Esophagus squamous epithelium (tissue), 5 donors: ENCODE results near the gene SFRP5. TPM values are rescaled to one million over a fixed set of nuclear protein-coding genes. Genes with fewer than 3 reads are reported as not detected.

Experiments
- DNase-seq: peaks from one replicate; lab custom pipeline; 2025; lab: John Stamatoyannopoulos, UW
- H3K27ac ChIP-seq, 4 donors: fragments of 200-600 bp; sonication (generic); one replicate each; pipeline ENCODE4 v1.5.1; 2016 to 2019; ENCODE audit warnings: mild to moderate bottlenecking in 1 of 4
- H3K27me3 ChIP-seq, 4 donors: fragments of 200-600 bp; sonication (generic); 1 replicate in 3 of 4; 2 replicates in 1 of 4; pipeline versions ENCODE4 v1.5.1 to v1.6.0; 2017 to 2021; ENCODE audit warnings: antibody characterized with exemption in 1 of 4
- H3K36me3 ChIP-seq, 3 donors: fragments of 200-600 bp; sonication (generic); one replicate each; pipeline ENCODE4 v1.5.1; 2016 to 2019
- H3K4me1 ChIP-seq, 3 donors: fragments of 200-600 bp; sonication (generic); one replicate each; pipeline ENCODE4 v1.5.1; 2017 to 2019
- H3K4me3 ChIP-seq, 4 donors: fragments of 200-600 bp; sonication (generic); 1 replicate in 3 of 4; 2 replicates in 1 of 4; pipeline ENCODE4 v1.5.1; 2016 to 2019; ENCODE audit warnings: mild to moderate bottlenecking in 2 of 4, moderate library complexity in 1 of 4
- H3K9me3 ChIP-seq, 3 donors: fragments of 200-600 bp; sonication (generic); one replicate each; pipeline ENCODE4 v1.5.1; 2016 to 2019
- POLR2A ChIP-seq, 4 donors: fragments of 450-650 bp; IDR thresholded peaks; one replicate each; pipeline ENCODE4 v1.6.1; 2017; ENCODE audit warnings: antibody characterized with exemption in 4 of 4, mild to moderate bottlenecking in 4 of 4, moderate library complexity in 3 of 4
- WGBS, 2 donors: methylation state at CpG; one replicate each; pipeline ENCODE4 v1.1.5; 2018; 5-methylcytosine and 5-hydroxymethylcytosine counted together
- intact Hi-C: fragments of 100-400 bp; cut with DNase I; formaldehyde crosslinking; loops from one replicate; pipeline ENCODE4 v1.15.0; 2022
- total RNA-seq, 4 donors: library from RNA; depleted of rRNA; stranded (reverse); fragments of >200 nt; gene quantifications; one replicate each; pipeline ENCODE4 v1.1.0, GENCODE V29; 2016
- TF ChIP-seq, protein P1 (sequence below), 6 experiments: fragments of 450-650 bp in 4 of 6; fragments of 200-600 bp in 2 of 6; sonication (generic) in 2 of 6; IDR thresholded peaks; one replicate each; pipeline ENCODE4 v1.5.1; 2016 to 2019; ENCODE audit warnings: antibody characterized with exemption in 6 of 6, mild to moderate bottlenecking in 4 of 6, moderate library complexity in 4 of 6
- donor health status: DM: yes; HTN: yes; CAD: no.

The SFRP5 gene
- total RNA-seq, 4 donors from 2014 or later = 0.44 to 2.7 (median 0.70) TPM; not detected in 1

DNA sequence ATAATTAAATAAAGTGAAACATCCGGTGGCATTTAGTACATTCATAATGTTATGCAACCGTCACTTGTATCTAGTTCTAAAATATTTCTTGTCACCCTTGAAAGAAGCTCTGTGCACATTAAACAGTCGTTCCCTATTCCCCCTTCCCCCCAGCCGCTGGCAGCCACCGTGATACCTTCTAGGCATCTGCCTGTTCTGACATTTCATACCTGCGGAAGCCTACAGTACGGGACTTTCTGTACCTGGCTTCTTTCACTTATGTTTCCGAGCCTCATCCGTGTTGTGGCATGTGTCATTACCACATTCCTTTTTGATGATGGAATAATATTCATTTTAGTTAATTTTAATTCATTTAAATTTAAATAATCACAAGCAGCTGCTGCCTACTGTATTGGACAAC, 13.9 kb upstream of the SFRP5 start:
- Histone ChIP-seq H3K27ac (no peak overlapping the region), H3K27me3 (peaks cover 0 to 37% (median 0%) of the 10 kb centered on the region in 4 donors), H3K36me3 (no peaks in the 10 kb centered on the region), H3K9me3 (no peaks in the 10 kb centered on the region), H3K4me1 (peaks cover 5 to 36% (median 8%) of the 10 kb centered on the region in 3 donors), H3K4me3 (no peak overlapping the region)
- intact Hi-C loops = no loop called here
- TF ChIP-seq, protein P1, sequence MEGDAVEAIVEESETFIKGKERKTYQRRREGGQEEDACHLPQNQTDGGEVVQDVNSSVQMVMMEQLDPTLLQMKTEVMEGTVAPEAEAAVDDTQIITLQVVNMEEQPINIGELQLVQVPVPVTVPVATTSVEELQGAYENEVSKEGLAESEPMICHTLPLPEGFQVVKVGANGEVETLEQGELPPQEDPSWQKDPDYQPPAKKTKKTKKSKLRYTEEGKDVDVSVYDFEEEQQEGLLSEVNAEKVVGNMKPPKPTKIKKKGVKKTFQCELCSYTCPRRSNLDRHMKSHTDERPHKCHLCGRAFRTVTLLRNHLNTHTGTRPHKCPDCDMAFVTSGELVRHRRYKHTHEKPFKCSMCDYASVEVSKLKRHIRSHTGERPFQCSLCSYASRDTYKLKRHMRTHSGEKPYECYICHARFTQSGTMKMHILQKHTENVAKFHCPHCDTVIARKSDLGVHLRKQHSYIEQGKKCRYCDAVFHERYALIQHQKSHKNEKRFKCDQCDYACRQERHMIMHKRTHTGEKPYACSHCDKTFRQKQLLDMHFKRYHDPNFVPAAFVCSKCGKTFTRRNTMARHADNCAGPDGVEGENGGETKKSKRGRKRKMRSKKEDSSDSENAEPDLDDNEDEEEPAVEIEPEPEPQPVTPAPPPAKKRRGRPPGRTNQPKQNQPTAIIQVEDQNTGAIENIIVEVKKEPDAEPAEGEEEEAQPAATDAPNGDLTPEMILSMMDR (IDR thresholded peaks at IDR 0.05) = no peak
- TF ChIP-seq POLR2A (IDR thresholded peaks at IDR 0.05) = no peak
- 35 to 56% methylated on average over 9 of the region's 9 CpGs for WGBS, 2 donors
- DNase-seq = no peak

GRCh38 chr10:97785231-97785630, 13.4 kb upstream of the SFRP5 start:
- Histone ChIP-seq H3K9me3 (no peaks in the 10 kb centered on the region), H3K27ac (no peak overlapping the region), H3K4me1 (peaks cover 5 to 41% (median 8%) of the 10 kb centered on the region in 3 donors), H3K27me3 (peaks cover 0 to 32% (median 0%) of the 10 kb centered on the region in 4 donors), H3K36me3 (no peaks in the 10 kb centered on the region), H3K4me3 (no peak overlapping the region)
- WGBS, 2 donors = 74 to 79% methylated on average over 5 of the region's 5 CpGs
- intact Hi-C loops = no loop called here
- TF ChIP-seq POLR2A (IDR thresholded peaks at IDR 0.05) = no peak
- TF ChIP-seq, protein P1 (IDR thresholded peaks at IDR 0.05) = no peak
- DNase-seq = no peak

DNA sequence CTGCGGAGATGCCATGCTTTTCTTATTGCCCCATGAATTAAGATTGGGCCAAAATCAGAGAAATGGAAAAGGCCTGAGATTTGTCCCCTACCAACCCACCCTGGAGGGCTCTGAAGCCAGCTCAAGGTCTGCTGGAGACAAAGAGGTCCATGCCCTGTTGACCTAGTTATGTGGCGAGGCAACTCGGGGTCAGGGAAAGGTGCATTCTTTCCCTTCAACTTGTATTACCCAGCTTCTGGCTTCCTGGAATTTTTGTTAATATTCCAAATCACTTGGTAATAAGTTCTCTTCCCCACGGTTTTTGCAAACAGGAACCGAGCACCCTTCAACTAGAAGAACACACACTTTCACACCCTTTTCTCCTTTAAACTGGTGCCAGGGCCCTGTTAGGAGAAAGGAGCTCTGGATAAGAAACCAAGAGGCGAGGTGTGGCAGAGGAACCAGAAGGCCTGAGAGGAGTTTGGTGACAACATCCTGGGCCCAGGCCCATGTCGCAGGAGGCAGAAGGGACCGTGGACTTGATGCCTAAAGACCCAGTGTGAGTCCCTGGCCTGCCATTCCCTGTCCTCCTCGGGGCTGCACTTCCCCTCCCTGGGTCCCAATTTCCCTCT, 12.5 kb upstream of the SFRP5 start:
- intact Hi-C loops = no loop called here
- Histone ChIP-seq H3K4me1 (peaks cover 5 to 41% (median 8%) of the 10 kb centered on the region in 3 donors), H3K27ac (no peak overlapping the region), H3K36me3 (no peaks in the 10 kb centered on the region), H3K4me3 (no peak overlapping the region), H3K9me3 (no peaks in the 10 kb centered on the region), H3K27me3 (peaks cover 0 to 22% (median 0%) of the 10 kb centered on the region in 4 donors)
- no peak for DNase-seq
- WGBS, 2 donors = 71 to 77% methylated on average over 7 to 9 of the region's 9 CpGs
- TF ChIP-seq POLR2A (IDR thresholded peaks at IDR 0.05) = no peak
- TF ChIP-seq, protein P1 (IDR thresholded peaks at IDR 0.05) = no peak

DNA sequence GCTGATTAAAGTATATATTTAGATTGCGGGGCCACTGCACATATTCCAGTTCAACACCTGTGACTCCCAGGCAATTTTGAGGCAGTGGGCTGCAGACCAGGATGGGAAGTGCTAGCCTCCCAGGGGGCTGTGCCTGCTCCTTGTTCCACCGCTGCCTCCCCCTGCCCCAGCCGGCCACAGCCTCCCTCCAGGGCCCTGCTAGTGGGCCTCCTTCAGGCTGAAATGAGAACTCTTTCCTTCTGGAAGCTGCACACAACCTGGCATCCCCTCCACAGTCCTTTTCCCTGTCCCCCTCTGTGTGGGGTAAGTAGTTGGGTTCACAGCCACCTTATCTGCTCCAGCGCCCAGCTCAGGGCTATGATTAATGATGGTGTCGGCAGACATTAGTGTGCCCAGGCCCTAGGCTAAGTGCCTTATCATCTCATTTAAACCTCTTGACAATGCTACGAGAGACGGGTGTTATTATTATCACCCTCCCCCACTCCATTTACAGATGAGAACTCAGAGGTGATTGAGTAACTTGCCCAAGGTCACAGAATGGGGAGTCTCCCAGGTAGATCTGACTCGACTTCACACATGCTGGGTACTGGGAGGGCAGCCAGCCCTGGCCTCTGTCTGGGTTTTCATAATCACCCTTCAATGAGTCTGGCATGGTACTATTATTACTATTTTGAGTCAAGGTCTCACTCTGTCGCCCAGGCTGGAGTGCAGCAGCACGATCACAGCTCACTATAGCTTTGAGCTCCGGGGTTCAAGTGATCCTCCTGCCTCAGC, 10.8 kb upstream of the SFRP5 start:
- H3K27ac ChIP-seq = no peak overlapping the region
- H3K4me3 ChIP-seq = no peak overlapping the region
- TF ChIP-seq, protein P1 (IDR thresholded peaks at IDR 0.05) = no peak
- no peak for TF ChIP-seq POLR2A (IDR thresholded peaks at IDR 0.05)
- no peak for DNase-seq
- intact Hi-C loops = no loop called here
- peaks cover 5 to 33% (median 8%) of the 10 kb centered on the region in 3 donors for H3K4me1 ChIP-seq
- no peaks in the 10 kb centered on the region for H3K9me3 ChIP-seq
- peaks cover 0 to 6% (median 0%) of the 10 kb centered on the region in 4 donors for H3K27me3 ChIP-seq
- WGBS, 2 donors = 42 to 49% methylated on average over 5 to 9 of the region's 11 CpGs
- H3K36me3 ChIP-seq = no peaks in the 10 kb centered on the region
